Tibial nerve (tissue), 4 donors: ENCODE results near the gene NTRK1. TPM values are rescaled to one million over a fixed set of nuclear protein-coding genes. Genes with fewer than 3 reads are reported as not detected.

Experiments
- DNase-seq, 2 donors: peaks; one replicate each; pipeline ENCODE4 v3.0.0-alpha.2; 2019; ENCODE audit warnings: low spot score in 2 of 2
- H3K27ac ChIP-seq, 4 donors: fragments of 200-600 bp; sonication (generic) in 3 of 4; one replicate each; pipeline ENCODE4 v1.5.1; 2017 to 2019; ENCODE audit warnings: mild to moderate bottlenecking in 1 of 4
- H3K27me3 ChIP-seq, 2 donors: fragments of 200-600 bp; sonication (generic) in 1 of 2; one replicate each; pipeline versions ENCODE4 v1.5.1 to v1.6.0; 2017 to 2019
- H3K36me3 ChIP-seq, 3 donors: fragments of 200-600 bp; sonication (generic); one replicate each; pipeline ENCODE4 v1.5.1; 2018 to 2019
- H3K4me1 ChIP-seq, 4 donors: fragments of 200-600 bp; sonication (generic) in 3 of 4; one replicate each; pipeline ENCODE4 v1.5.1; 2017 to 2019
- H3K4me3 ChIP-seq, 4 donors: fragments of 200-600 bp; sonication (generic) in 3 of 4; one replicate each; pipeline ENCODE4 v1.5.1; 2017 to 2019; ENCODE audit warnings: mild to moderate bottlenecking in 1 of 4, moderate library complexity in 1 of 4
- H3K9me3 ChIP-seq, 4 donors: fragments of 200-600 bp; sonication (generic) in 3 of 4; one replicate each; pipeline ENCODE4 v1.5.1; 2017 to 2019
- EP300 ChIP-seq, 2 donors: sonication (generic); formaldehyde crosslinking; IDR thresholded peaks; one replicate each; pipeline ENCODE4 v1.6.1; 2017; ENCODE audit warnings: antibody characterized with exemption in 2 of 2, mild to moderate bottlenecking in 1 of 2
- POLR2A ChIP-seq, 2 donors: fragments of 450-650 bp; IDR thresholded peaks; one replicate each; pipeline ENCODE4 v1.6.1; 2017; ENCODE audit warnings: antibody characterized with exemption in 2 of 2, mild to moderate bottlenecking in 2 of 2, moderate library complexity in 2 of 2
- WGBS, 2 donors: methylation state at CpG; one replicate each; pipeline ENCODE4 v1.1.5; 2018; 5-methylcytosine and 5-hydroxymethylcytosine counted together
- total RNA-seq, 4 donors: library from RNA; depleted of rRNA; stranded (reverse); fragments of >200 nt; gene quantifications; one replicate each; pipeline ENCODE4 v1.1.0, GENCODE V29; 2016
- TF ChIP-seq, protein P1 (sequence below), 5 experiments: fragments of 200-600 bp in 3 of 5; fragments of 450-650 bp in 2 of 5; sonication (generic) in 3 of 5; IDR thresholded peaks; one replicate each; pipeline ENCODE4 v1.5.1; 2016 to 2019; ENCODE audit warnings: antibody characterized with exemption in 5 of 5, mild to moderate bottlenecking in 3 of 5, moderate library complexity in 2 of 5

NTRK1 gene
- total RNA-seq, 4 donors from 2014 or later = 0.22 to 0.42 (median 0.39) TPM; not detected in 1

DNA sequence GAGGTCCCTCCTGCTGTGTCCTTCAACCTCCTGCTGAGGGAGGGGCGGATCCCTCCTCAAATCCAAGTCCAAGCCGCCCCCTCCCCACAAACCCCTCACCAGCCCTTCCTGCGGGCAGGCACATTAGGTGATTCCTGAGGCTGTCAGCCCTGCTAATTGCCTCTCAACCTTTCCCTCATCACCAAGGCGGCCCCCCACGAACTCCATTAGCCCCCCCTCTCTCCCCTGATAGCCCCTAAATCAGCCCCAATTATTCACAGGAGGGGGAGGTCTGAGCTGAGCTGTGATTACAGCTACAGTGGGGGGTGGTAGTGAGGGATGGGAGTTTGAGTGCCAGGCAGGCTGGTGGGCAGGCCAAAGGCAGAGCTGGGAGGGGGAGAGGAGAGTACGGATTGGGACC lies 27.1 kb downstream of the NTRK1 start:
- H3K27me3 ChIP-seq = peaks cover 0 to 21% of the 10 kb centered on the region in 2 donors
- 52 to 63% methylated on average over 6 of the region's 6 CpGs for WGBS, 2 donors

DNA sequence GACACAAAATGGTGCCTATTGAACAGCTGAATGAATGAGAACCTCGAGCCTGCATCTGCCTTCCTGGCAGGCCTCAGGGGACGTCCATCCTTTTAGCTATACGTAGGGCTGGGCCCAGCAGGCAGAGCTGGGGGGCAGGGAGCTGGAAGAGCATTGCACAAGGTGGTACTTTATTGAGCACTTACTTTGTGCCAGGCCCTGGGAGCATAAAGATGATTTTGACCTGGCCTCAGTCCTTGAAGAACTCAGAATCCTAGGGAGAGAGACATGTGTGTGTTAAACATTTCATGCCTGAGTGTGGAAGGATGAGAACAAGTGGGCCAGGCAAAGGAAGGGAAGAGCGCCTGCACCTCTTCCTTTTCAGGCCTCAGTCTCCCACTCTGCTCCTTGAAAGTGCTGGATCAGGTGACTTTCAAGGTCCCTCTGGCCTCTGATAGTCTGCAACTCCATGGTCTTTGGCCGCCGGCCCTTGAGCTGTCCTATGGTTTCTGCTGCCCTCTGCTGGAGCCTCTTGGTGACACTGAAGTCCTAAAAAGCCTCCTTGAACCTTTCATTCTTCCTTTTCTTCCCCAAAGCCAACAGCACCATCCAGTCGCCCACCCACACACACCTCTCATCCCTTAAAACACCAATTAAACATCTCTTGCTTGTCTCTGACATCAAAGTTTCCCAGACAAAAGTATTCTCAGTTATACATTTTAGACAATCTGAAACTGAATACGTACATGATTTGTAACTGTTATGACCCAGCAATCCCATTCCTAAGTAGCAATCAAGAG lies 29.3 kb downstream of the NTRK1 start:
- Histone ChIP-seq H3K27me3 (peaks cover 0 to 30% of the 10 kb centered on the region in 2 donors), H3K36me3 (no peaks in the 10 kb centered on the region), H3K4me1 (peaks cover 0 to 27% (median 12%) of the 10 kb centered on the region in 4 donors), H3K4me3 (no peak overlapping the region), H3K9me3 (no peaks in the 10 kb centered on the region), H3K27ac (no peak overlapping the region)
- TF ChIP-seq POLR2A (IDR thresholded peaks at IDR 0.05) (no peak), EP300 (IDR thresholded peaks at IDR 0.05) (peak in 1 of 2 donors; percentile 24)
- TF ChIP-seq, protein P1, sequence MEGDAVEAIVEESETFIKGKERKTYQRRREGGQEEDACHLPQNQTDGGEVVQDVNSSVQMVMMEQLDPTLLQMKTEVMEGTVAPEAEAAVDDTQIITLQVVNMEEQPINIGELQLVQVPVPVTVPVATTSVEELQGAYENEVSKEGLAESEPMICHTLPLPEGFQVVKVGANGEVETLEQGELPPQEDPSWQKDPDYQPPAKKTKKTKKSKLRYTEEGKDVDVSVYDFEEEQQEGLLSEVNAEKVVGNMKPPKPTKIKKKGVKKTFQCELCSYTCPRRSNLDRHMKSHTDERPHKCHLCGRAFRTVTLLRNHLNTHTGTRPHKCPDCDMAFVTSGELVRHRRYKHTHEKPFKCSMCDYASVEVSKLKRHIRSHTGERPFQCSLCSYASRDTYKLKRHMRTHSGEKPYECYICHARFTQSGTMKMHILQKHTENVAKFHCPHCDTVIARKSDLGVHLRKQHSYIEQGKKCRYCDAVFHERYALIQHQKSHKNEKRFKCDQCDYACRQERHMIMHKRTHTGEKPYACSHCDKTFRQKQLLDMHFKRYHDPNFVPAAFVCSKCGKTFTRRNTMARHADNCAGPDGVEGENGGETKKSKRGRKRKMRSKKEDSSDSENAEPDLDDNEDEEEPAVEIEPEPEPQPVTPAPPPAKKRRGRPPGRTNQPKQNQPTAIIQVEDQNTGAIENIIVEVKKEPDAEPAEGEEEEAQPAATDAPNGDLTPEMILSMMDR (IDR thresholded peaks at IDR 0.05) = peak; percentile 67 to 84 (median 74)
- WGBS, 2 donors = 44 to 50% methylated on average over 8 of the region's 8 CpGs
- peak; percentile 84 to 95 for DNase-seq

More for the DNA sequence above, 27.1 kb downstream of the NTRK1 start:
- Histone ChIP-seq H3K9me3 (no peaks in the 10 kb centered on the region), H3K27ac (no peak overlapping the region), H3K4me3 (no peak overlapping the region), H3K4me1 (peaks cover 0 to 9% (median 3%) of the 10 kb centered on the region in 4 donors), H3K36me3 (no peaks in the 10 kb centered on the region)
- no peak for DNase-seq
- no peak for TF ChIP-seq POLR2A (IDR thresholded peaks at IDR 0.05)
- TF ChIP-seq, protein P1 (IDR thresholded peaks at IDR 0.05) = no peak
- TF ChIP-seq EP300 (IDR thresholded peaks at IDR 0.05) = no peak

DNA sequence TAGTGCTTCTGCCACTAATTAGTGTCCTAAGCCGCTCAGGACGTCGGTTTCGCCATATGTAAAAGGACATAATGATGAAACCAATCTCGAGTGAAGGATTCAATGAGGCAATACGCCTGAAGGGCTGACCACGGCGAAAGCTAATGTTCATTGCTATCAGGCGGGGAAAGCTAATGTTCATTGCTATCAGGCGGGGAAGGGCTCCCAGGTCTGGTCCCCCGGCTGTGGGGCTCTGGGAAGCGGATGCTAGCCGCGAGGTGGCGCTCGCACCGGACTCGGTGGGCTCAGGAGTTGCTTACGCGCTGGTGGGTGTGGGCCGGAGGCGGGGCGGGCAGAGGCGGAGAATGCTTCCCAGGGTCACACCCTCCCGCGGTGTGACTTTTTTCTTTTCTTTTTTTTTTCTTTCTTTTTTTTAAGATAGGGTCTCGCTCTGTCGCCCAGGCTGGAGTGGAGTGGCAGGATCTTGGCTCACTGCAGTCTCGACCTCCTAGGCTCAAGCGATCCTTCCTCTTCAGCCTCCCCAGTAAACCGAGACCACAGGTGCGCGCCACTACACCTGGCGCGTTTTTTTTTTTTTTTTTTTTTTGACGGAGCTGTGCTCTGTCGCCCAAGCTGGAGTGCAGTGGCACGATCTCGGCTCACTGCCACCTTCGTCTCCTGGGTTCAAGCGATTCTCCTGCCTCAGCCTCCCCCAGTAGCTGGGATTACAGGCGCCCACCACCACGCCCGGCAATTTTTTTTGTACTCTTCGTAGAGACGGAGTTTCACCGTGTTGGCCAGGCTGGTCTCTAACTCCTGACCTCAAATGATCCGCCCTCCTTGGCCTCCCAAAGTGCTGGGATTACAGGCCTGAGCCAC lies 31.8 kb downstream of the NTRK1 start:
- Histone ChIP-seq H3K4me3 (peak overlapping the region; percentile 35 to 55 (median 42)), H3K4me1 (peaks cover 0 to 51% (median 16%) of the 10 kb centered on the region in 4 donors), H3K36me3 (no peaks in the 10 kb centered on the region), H3K27ac (peak overlapping the region; percentile 78 to 97 (median 86)), H3K9me3 (no peaks in the 10 kb centered on the region), H3K27me3 (peaks cover 0 to 30% of the 10 kb centered on the region in 2 donors)
- DNase-seq = peak; percentile 87 to 90
- TF ChIP-seq EP300 (IDR thresholded peaks at IDR 0.05) (no peak), POLR2A (IDR thresholded peaks at IDR 0.05) (no peak)
- TF ChIP-seq, protein P1 (IDR thresholded peaks at IDR 0.05) = peak; percentile 69 to 91 (median 84)
- WGBS, 2 donors = 4% methylated on average over 47 to 48 of the region's 48 CpGs

DNA sequence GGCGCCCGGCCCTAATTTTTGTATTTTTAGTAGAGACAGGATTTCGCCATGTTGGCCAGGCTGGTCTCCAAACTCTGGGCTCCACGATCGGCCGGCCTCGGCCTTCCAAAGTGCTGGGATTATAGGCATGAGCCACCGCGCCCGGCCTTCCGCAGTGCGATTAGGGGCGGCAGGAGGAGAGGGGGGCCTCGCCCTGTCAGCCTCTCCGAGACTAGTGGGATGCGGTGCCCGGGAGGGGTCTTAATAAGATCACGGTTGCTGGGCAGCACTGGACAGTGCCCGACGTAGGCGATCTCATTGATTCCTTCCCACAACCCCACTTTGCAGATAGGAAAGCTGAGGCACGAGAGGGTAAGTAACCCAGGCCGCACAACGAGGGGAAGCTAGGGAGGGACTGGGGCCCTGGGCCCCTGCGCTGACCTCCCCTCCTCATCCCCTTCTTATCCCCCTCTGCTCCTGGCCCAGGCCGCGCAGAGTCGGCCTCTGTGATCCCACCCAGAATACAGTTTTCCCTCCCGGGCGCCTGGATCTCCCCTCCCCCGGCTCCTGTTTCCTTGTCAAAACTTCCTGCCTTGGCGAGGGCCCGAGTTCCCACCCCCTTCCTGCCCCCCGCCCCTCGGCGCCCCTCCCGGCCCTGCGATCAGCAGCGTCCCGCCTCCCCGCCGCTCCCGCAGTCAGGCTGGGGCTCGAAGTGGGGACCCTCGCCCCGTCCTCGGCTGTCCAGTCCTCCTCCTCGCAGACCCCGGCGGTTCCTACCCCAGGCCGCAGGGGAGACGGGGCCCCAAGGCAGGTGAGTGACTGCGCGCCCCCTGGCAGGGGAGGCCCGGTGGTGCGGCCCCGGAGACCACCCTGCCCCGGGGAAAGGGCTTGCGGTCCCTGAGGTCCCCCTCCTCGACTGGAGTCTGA lies 32.6 kb downstream of the NTRK1 start, which contains the start of gene PEAR1:
Gene PEAR1 (plus strand): TSS at position 671 of the 906 bp plus-strand sequence. CDS start 10,209 bp downstream, outside the sequence.
- 8 to 13% methylated on average over 37 to 60 of the region's 60 CpGs for WGBS, 2 donors
- H3K4me1 ChIP-seq = peaks cover 0 to 60% (median 21%) of the 10 kb centered on the region in 4 donors
- peak within 1 kb of the TSS; percentile 78 to 97 (median 86) for H3K27ac ChIP-seq
- H3K27me3 ChIP-seq = peaks cover 0 to 28% of the 10 kb centered on the region in 2 donors
- no peaks in the 10 kb centered on the region for H3K9me3 ChIP-seq
- no peaks in the 10 kb centered on the region for H3K36me3 ChIP-seq
- H3K4me3 ChIP-seq = peak within 1 kb of the TSS; percentile 35 to 55 (median 42)
- peak in 1 of 2 donors; percentile 37 for DNase-seq
- TF ChIP-seq EP300 (IDR thresholded peaks at IDR 0.05) (peak in 1 of 2 donors; percentile 22), POLR2A (IDR thresholded peaks at IDR 0.05) (peak in 1 of 2 donors; percentile 39)
- TF ChIP-seq, protein P1 (IDR thresholded peaks at IDR 0.05) = no peak
